Lung (tissue), 16 donors: ENCODE results near the gene ZNF534. TPM values are rescaled to one million over a fixed set of nuclear protein-coding genes. Genes with fewer than 3 reads are reported as not detected.

ENCODE experiments used
- ATAC-seq: fragments of 200-7000 bp; cut with Tn5 transposase; one replicate; pipeline ENCODE4 v1.9.1; 2020; ENCODE audit warnings: moderate number of reproducible peaks; ENCODE audit not compliant: insufficient read depth, low FRiP score
- DNase-seq, 3 donors: peaks; one replicate each; pipeline ENCODE4 v3.0.0-alpha.2; 2013 to 2017
- H3K27ac ChIP-seq, 2 donors: one replicate each; pipeline ENCODE4 v1.5.1; 2013; ENCODE audit warnings: mild to moderate bottlenecking in 2 of 2, moderate library complexity in 2 of 2, control low read depth in 1 of 2, inconsistent platforms in 1 of 2, low read depth in 1 of 2, low read length in 1 of 2
- H3K27me3 ChIP-seq, 3 donors: one replicate each; pipeline ENCODE4 v1.5.1; 2013; ENCODE audit warnings: low read length in 2 of 3; ENCODE audit not compliant: control insufficient read depth in 3 of 3, insufficient read depth in 3 of 3
- H3K36me3 ChIP-seq, 4 donors: one replicate each; pipeline ENCODE4 v1.5.1; 2013; ENCODE audit warnings: low read length in 4 of 4, mild to moderate bottlenecking in 1 of 4, moderate library complexity in 1 of 4; ENCODE audit not compliant: control insufficient read depth in 4 of 4, insufficient read depth in 4 of 4
- H3K4me1 ChIP-seq, 5 donors: one replicate each; pipeline ENCODE4 v1.5.1; 2013; ENCODE audit warnings: low read length in 5 of 5, mild to moderate bottlenecking in 2 of 5, moderate library complexity in 1 of 5; ENCODE audit not compliant: control insufficient read depth in 5 of 5, insufficient read depth in 5 of 5
- H3K4me3 ChIP-seq: one replicate; pipeline ENCODE4 v1.5.1; 2013; ENCODE audit warnings: mild to moderate bottlenecking, control low read depth, moderate library complexity
- H3K9ac ChIP-seq, 2 donors: one replicate each; pipeline ENCODE4 v1.5.1; 2013; ENCODE audit warnings: low read length in 2 of 2, control low read depth in 1 of 2; ENCODE audit not compliant: insufficient read depth in 1 of 2
- H3K9me3 ChIP-seq, 4 donors: one replicate each; pipeline ENCODE4 v1.5.1; 2013; ENCODE audit warnings: low read length in 3 of 4, mild to moderate bottlenecking in 1 of 4, moderate library complexity in 1 of 4; ENCODE audit not compliant: control insufficient read depth in 4 of 4, insufficient read depth in 3 of 4
- WGBS, 2 donors: extraction: QIAGEN DNeasy Blood & Tissue Kit; methylation state at CpG; one replicate each; pipeline ENCODE4 v1.1.7; 2013; 5-methylcytosine and 5-hydroxymethylcytosine counted together
- long read RNA-seq, 5 donors: transcript quantifications; one replicate each; lab custom pipeline, GENCODE V29; 2026
- polyA plus RNA-seq, 2 donors: library from polyadenylated mRNA; stranded (reverse); fragments of 200-250 nt; gene quantifications; one replicate each; pipeline ENCODE4 v1.2.1, GENCODE V29; 2013
- total RNA-seq, 2 donors: library from RNA; depleted of rRNA in 1 of 2; stranded (reverse); fragments of >200 nt in 1 of 2; gene quantifications; one replicate each; pipeline ENCODE4 v1.2.1, GENCODE V29; 2014 to 2021
- TF ChIP-seq, protein P1 (sequence below): IDR thresholded peaks from 2 replicates; pipeline ENCODE4 v1.5.1; 2012; ENCODE audit warnings: mild to moderate bottlenecking; ENCODE audit errors: control extremely low read depth, extremely low read depth
- donor health status: control.
- donor health status: control.
- donor health status: Bipolar disorder and iron deficiency.
- donor health status: healthy.
- donor health status: DM: yes; HTN: yes; CAD: no.

Gene ZNF534
- total RNA-seq = under 1 TPM; 0.18 to 0.20 TPM
- polyA plus RNA-seq = under 1 TPM; 0.06 to 0.08 TPM
- long read RNA-seq, donor 1 = 0 reads
- long read RNA-seq, donor 2 = 0 reads
- long read RNA-seq, donor 3 = 0 reads
- long read RNA-seq, donor 4 = 0 reads
- long read RNA-seq, donor 5 = 0 reads

GRCh38 chr19:52428937-52429336 lies at the start of gene ZNF534:
TSS of gene ZNF534 (plus strand) at chr19:52429148. CDS start at chr19:52431475, 2,327 bp downstream.
- whole genome bisulfite sequencing, 2 donors = 61 to 71% methylated on average over 27 of the region's 27 CpGs
- peaks cover 0 to 52% (median 5%) of the 10 kb centered on the region in 4 donors for H3K9me3 ChIP-seq

DNA sequence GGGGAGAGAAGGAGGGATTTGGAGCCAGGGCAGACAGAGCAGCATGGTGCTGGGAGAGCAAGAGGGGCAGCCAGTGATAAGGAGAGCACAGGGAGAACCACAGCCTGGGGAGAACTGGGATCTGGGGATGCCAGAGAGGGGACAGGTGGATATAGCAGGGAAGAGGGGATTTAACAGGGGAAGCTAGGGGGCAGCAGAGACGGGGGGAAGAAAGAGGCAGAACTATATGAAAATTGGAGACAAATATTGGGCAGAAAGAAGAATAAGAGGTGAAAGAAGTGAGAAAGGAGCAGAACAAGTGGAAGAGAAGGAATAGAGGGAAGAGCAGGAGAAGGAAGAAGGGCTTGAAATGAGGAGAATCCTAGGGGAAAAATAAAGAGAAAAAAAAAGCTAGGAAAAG lies 37.8 kb upstream of the ZNF534 start:
- Histone ChIP-seq H3K36me3 (peaks cover 11 to 50% (median 22%) of the 10 kb centered on the region in 4 donors), H3K9ac (no peak overlapping the region), H3K27me3 (no peaks in the 10 kb centered on the region), H3K4me3 (no peak overlapping the region), H3K27ac (no peak overlapping the region), H3K9me3 (peaks cover 0 to 38% (median 25%) of the 10 kb centered on the region in 4 donors), H3K4me1 (peaks cover 0 to under 1% (median 0%) of the 10 kb centered on the region in 5 donors)
- DNase-seq (no peak), ATAC-seq (no peak)
- TF ChIP-seq, protein P1, sequence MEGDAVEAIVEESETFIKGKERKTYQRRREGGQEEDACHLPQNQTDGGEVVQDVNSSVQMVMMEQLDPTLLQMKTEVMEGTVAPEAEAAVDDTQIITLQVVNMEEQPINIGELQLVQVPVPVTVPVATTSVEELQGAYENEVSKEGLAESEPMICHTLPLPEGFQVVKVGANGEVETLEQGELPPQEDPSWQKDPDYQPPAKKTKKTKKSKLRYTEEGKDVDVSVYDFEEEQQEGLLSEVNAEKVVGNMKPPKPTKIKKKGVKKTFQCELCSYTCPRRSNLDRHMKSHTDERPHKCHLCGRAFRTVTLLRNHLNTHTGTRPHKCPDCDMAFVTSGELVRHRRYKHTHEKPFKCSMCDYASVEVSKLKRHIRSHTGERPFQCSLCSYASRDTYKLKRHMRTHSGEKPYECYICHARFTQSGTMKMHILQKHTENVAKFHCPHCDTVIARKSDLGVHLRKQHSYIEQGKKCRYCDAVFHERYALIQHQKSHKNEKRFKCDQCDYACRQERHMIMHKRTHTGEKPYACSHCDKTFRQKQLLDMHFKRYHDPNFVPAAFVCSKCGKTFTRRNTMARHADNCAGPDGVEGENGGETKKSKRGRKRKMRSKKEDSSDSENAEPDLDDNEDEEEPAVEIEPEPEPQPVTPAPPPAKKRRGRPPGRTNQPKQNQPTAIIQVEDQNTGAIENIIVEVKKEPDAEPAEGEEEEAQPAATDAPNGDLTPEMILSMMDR = no peak
- WGBS, 2 donors = 48 to 52% methylated on average over 1 of the region's 1 CpG

More at GRCh38 chr19:52428937-52429336, at the start of gene ZNF534:
- no peaks in the 10 kb centered on the region for H3K4me1 ChIP-seq
- ATAC-seq = no peak
- no peak within 1 kb of the TSS for H3K9ac ChIP-seq
- no peak for DNase-seq
- H3K27ac ChIP-seq = no peak within 1 kb of the TSS
- H3K36me3 ChIP-seq = peaks cover 0 to 2% (median 0%) of the 10 kb centered on the region in 4 donors
- no peaks in the 10 kb centered on the region for H3K27me3 ChIP-seq
- TF ChIP-seq, protein P1 = no peak
- no peak within 1 kb of the TSS for H3K4me3 ChIP-seq

- H3K36me3 ChIP-seq = peaks cover 23 to 46% (median 33%) of the 10 kb centered on the region in 4 donors
- H3K27me3 ChIP-seq = no peaks in the 10 kb centered on the region
- H3K27ac ChIP-seq = peak within 1 kb of the TSS; percentile 28 to 76
- H3K9ac ChIP-seq = peak within 1 kb of the TSS; percentile 89 to 93
- ATAC-seq (peak; percentile 100), DNase-seq (peak; percentile 97 to 98 (median 98))
- 1% methylated on average over 36 of the region's 36 CpGs for WGBS, 2 donors
- peaks cover 0 to 31% (median 16%) of the 10 kb centered on the region in 4 donors for H3K9me3 ChIP-seq
- TF ChIP-seq, protein P1 = no peak
- peak within 1 kb of the TSS; percentile 89 for H3K4me3 ChIP-seq
- peaks cover 0 to 13% (median 7%) of the 10 kb centered on the region in 5 donors for H3K4me1 ChIP-seq
These were observed 31.5 kb upstream of the ZNF534 start, which contains the start of gene ZNF528 for GRCh38 chr19:52397310-52398080. TSS of gene ZNF528 (plus strand) at chr19:52397849. CDS start at chr19:52402014, 4,165 bp downstream.
